ENCODE data around the gene ASB1. TPM values are rescaled to one million over a fixed set of nuclear protein-coding genes. Genes with fewer than 3 reads are reported as not detected.

Gene ASB1
- polyA plus RNA-seq, 3 donors from 2014 or later: 30.3 to 53.8 (median 48.1) TPM

- DNase-seq: no peak
- H3K27ac Mint-ChIP-seq: peak overlapping the region in 1 of 6 donors; percentile 69
- H3K4me3 Mint-ChIP-seq: no peak overlapping the region
- H3K9me3 Mint-ChIP-seq: no peaks in the 10 kb centered on the region
- peaks cover 9 to 14% of the 10 kb centered on the region in 2 donors for H3K4me1 Mint-ChIP-seq
- H3K27me3 Mint-ChIP-seq (ENCODE audit: low read depth in 3 of 3): peaks cover 0 to 5% (median 3%) of the 10 kb centered on the region in 3 donors
- peaks cover 0 to 12% (median 0%) of the 10 kb centered on the region in 3 donors for H3K36me3 Mint-ChIP-seq
These were observed 5.1 kb upstream of the ASB1 start for GRCh38 chr2:238421695-238422035.

DNA sequence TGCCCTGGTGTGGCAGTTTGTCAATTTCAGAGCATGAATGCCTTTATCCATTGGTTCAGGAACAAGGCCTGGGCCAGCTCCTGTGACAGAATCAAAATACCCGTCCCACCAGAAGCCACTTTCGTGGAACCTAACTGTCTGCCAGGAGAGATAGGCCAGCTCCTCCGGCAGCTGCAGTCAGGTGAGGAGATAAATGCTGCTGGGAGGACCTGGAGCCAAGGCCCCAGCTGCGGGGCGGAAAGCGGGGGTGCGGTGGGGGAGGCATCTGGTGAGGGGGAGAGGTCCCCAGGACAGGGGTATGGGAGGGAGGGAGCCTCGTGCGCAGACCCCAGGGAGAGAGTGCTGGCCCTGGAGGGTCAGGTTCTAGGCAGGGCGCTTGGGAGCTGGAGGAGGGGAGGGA lies 4.4 kb upstream of the ASB1 start:
- H3K9me3 Mint-ChIP-seq: no peaks in the 10 kb centered on the region
- H3K36me3 Mint-ChIP-seq: peaks cover 0 to 9% (median 0%) of the 10 kb centered on the region in 3 donors
- H3K27ac Mint-ChIP-seq: no peak overlapping the region
- no peak overlapping the region for H3K4me3 Mint-ChIP-seq
- peaks cover 10 to 15% of the 10 kb centered on the region in 2 donors for H3K4me1 Mint-ChIP-seq
- peaks cover under 1 to 7% (median 4%) of the 10 kb centered on the region in 3 donors for H3K27me3 Mint-ChIP-seq (ENCODE audit: low read depth in 3 of 3)
- DNase-seq: no peak

DNA sequence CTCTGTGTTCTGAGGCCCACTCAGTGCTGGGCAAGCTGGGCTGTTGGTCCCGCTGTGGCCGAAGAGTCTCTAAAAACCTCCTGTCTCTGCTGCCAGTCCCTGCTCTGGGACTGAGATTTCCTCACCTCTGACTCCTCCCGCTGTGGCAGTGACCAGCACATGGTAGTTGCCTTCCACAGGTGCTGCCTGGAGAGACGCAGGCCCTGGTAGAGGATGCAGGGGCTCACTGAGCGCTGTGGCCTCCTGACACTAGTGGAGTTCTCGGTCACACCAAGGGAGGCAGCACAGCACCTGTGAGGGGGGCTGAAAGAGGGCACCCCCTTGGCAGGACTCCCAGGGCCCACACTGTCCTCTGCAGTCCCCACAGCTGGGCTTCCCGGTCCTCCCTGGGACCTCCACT lies 3.8 kb upstream of the ASB1 start:
- Mint-ChIP-seq H3K4me1 (peaks cover 17 to 22% of the 10 kb centered on the region in 2 donors), H3K4me3 (no peak overlapping the region), H3K9me3 (no peaks in the 10 kb centered on the region), H3K36me3 (peaks cover 0 to 9% (median 0%) of the 10 kb centered on the region in 3 donors), H3K27ac (no peak overlapping the region), H3K27me3 (ENCODE audit: low read depth in 3 of 3) (peaks cover 2 to 12% (median 11%) of the 10 kb centered on the region in 3 donors)
- no peak for DNase-seq

- Mint-ChIP-seq H3K36me3 (peaks cover 0 to 9% (median 0%) of the 10 kb centered on the region in 3 donors), H3K4me3 (peak overlapping the region in 2 of 5 donors; percentile 33 to 51), H3K4me1 (peaks cover 25 to 30% of the 10 kb centered on the region in 2 donors), H3K9me3 (no peaks in the 10 kb centered on the region), H3K27me3 (ENCODE audit: low read depth in 3 of 3) (peaks cover 2 to 12% (median 11%) of the 10 kb centered on the region in 3 donors), H3K27ac (peak overlapping the region in 2 of 6 donors; percentile 67 to 81)
- DNase-seq: no peak
These were observed 3.0 kb upstream of the ASB1 start for GRCh38 chr2:238423561-238424312.

DNA sequence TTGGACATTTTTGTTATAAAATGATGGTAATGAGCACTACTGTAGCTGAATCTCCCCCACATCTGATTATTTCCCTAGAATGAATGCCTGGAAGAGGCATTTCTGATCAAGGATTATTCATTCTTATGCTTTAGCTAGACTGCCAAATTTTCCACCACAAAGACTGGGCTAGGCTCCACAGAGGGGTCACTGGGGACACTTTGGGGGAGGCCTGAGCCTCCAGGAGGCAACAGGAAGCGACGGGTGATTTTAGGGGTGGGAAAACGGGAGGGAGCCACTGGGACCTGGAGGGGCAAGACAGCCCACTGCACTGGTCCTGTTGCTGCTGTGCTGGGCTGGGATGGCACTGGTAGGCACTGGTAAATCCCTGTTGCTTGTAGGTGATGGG lies 2.4 kb upstream of the ASB1 start:
- Mint-ChIP-seq H3K4me3 (peak overlapping the region; percentile 33 to 73 (median 59)), H3K36me3 (peaks cover 0 to 9% (median 0%) of the 10 kb centered on the region in 3 donors)

GRCh38 chr2:238425505-238425978 lies 1.2 kb upstream of the ASB1 start:
- peaks cover 2 to 8% (median 6%) of the 10 kb centered on the region in 3 donors for H3K36me3 Mint-ChIP-seq
- no peak for DNase-seq
- H3K4me3 Mint-ChIP-seq: peak overlapping the region; percentile 51 to 89 (median 89)
- H3K27me3 Mint-ChIP-seq (ENCODE audit: low read depth in 3 of 3): peaks cover 2 to 12% (median 11%) of the 10 kb centered on the region in 3 donors
- peak overlapping the region; percentile 84 to 97 (median 94) for H3K27ac Mint-ChIP-seq
- H3K4me1 Mint-ChIP-seq: peaks cover 40 to 48% of the 10 kb centered on the region in 2 donors
- no peaks in the 10 kb centered on the region for H3K9me3 Mint-ChIP-seq

More for the DNA sequence above, 2.4 kb upstream of the ASB1 start:
- Mint-ChIP-seq H3K27me3 (ENCODE audit: low read depth in 3 of 3) (peaks cover 2 to 12% (median 11%) of the 10 kb centered on the region in 3 donors), H3K27ac (peak overlapping the region in 5 of 6 donors; percentile 50 to 86 (median 77)), H3K9me3 (no peaks in the 10 kb centered on the region), H3K4me1 (peaks cover 30 to 36% of the 10 kb centered on the region in 2 donors)
- no peak for DNase-seq

DNA sequence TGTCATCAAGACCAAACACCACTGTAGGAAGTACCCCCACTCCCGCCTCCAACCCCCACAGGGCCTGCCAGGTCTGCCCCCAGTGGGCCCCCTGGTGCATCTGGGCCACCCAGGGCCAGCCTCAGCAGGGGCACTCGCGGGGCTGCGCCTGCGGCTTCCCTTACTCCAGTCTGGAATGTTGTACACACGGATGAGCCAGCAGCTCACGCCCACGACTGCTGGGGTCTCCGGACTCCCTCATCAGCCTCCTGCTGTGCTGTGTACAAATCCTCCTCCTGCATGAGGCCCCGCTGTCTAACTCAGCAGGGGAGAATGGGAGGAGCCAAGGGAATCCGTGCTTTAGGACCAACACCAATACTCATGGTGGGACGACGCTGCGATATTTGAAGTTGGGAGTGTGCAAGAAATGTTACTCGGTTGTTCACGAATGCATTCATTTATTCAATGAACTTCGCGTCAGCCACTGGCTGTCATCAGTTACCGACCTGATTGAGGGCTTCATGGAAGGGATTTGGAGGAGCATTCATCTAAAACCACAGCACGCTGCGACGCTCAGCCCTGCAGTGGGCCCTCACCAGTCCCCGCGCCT lies 654 bp upstream of the ASB1 start:
- peaks cover 3 to 8% (median 7%) of the 10 kb centered on the region in 3 donors for H3K36me3 Mint-ChIP-seq
- H3K27me3 Mint-ChIP-seq (ENCODE audit: low read depth in 3 of 3): peaks cover 2 to 12% (median 11%) of the 10 kb centered on the region in 3 donors
- H3K27ac Mint-ChIP-seq: peak overlapping the region; percentile 89 to 97 (median 96)
- peak overlapping the region; percentile 89 to 94 (median 89) for H3K4me3 Mint-ChIP-seq
- no peak for DNase-seq
- H3K4me1 Mint-ChIP-seq: peaks cover 44 to 53% of the 10 kb centered on the region in 2 donors
- no peaks in the 10 kb centered on the region for H3K9me3 Mint-ChIP-seq

DNA sequence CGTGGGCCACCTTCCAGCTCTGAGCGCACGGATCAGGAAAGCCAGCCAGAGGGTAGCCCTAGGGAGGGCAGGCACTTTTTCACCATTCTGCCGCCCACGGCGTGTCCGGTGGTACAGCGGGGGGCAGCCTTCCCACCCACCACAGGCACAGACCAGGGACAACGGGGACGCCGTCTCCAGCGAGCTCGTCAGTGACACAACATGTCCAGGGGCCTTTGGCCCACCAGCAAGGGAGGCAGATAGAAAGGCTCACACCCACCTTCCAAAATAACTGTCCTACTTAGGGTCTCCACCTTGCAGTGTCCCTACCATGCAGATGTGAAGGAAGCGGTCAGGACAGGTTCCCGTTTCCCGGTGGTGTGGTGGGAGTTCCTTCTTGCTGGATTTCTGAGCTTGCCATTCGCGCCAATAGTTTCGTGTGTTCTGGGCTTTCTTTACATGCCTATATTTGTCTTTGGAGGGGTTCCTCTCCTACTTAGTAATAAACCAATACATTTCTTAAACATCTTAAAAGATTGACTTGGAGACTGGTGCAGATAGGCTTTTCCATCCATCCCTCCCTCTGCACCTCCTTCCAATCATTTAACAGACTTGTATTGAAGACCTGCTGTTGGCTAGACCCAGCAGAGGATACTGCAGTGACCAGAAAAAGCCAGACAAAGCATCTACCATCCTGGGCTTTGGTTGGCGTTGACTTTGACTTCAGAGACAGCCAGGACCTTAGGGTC lies 872 bp downstream of the ASB1 start:
- Mint-ChIP-seq H3K4me3 (peak overlapping the region; percentile 90 to 95 (median 91)), H3K27me3 (ENCODE audit: low read depth in 3 of 3) (peaks cover 2 to 12% (median 11%) of the 10 kb centered on the region in 3 donors), H3K27ac (peak overlapping the region; percentile 85 to 97 (median 88)), H3K4me1 (peaks cover 58 to 69% of the 10 kb centered on the region in 2 donors), H3K36me3 (peaks cover 3 to 8% (median 7%) of the 10 kb centered on the region in 3 donors), H3K9me3 (no peaks in the 10 kb centered on the region)
- DNase-seq: no peak

- peak overlapping the region; percentile 84 to 97 (median 88) for H3K27ac Mint-ChIP-seq
- H3K36me3 Mint-ChIP-seq: peaks cover 3 to 11% (median 8%) of the 10 kb centered on the region in 3 donors
- no peaks in the 10 kb centered on the region for H3K9me3 Mint-ChIP-seq
- peaks cover 2 to 12% (median 11%) of the 10 kb centered on the region in 3 donors for H3K27me3 Mint-ChIP-seq (ENCODE audit: low read depth in 3 of 3)
- peaks cover 66 to 80% of the 10 kb centered on the region in 2 donors for H3K4me1 Mint-ChIP-seq
- peak overlapping the region in 3 of 5 donors; percentile 63 to 95 (median 90) for H3K4me3 Mint-ChIP-seq
- no peak for DNase-seq
These were observed 2.1 kb downstream of the ASB1 start for GRCh38 chr2:238428866-238429265.

DNA sequence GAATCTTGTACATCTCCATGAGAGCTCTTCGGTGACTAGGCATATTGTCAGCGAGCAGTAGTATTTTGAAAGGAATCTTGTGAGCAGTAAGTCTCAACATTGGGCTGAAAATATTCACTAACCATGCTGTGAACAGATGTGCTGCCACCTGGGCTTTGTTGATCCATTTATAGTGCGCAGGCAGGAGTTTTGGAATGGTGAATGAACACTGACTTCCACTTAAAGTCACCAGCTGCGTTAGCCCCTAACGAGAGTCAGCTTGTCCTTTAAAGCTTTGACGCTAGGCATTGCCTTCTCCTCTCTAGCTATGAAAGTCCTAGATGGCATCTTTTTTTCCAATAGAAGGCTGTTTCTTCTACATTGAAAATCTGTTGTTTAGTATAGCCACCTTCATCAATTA lies 4.1 kb downstream of the ASB1 start:
- H3K4me3 Mint-ChIP-seq: no peak overlapping the region
- H3K36me3 Mint-ChIP-seq: peaks cover 10 to 18% (median 15%) of the 10 kb centered on the region in 3 donors
- peaks cover 64 to 84% of the 10 kb centered on the region in 2 donors for H3K4me1 Mint-ChIP-seq
- no peaks in the 10 kb centered on the region for H3K9me3 Mint-ChIP-seq
- peak overlapping the region in 5 of 6 donors; percentile 12 to 85 (median 78) for H3K27ac Mint-ChIP-seq
- DNase-seq: no peak
- H3K27me3 Mint-ChIP-seq (ENCODE audit: low read depth in 3 of 3): peaks cover 2 to 11% (median 10%) of the 10 kb centered on the region in 3 donors

DNA sequence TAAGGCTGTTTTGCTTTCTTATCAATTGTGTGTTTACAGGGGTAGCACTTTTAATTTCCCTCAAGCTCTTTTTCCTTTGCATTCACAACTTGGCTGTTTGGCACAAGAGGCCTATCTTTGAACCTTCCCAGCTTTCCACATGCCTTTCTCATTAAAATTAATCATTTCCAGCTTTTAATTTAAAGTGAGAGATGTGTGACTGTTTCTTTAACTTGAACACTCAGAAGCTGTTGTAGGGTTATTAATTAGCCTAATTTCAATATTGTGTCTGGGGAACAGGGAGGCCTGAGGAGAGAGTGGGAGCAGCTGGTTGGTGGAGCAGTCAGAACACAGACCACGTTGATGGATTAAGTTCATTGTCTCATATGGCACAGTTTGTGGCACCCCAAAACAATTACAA lies 4.7 kb downstream of the ASB1 start:
- Mint-ChIP-seq H3K36me3 (peaks cover 15 to 23% (median 20%) of the 10 kb centered on the region in 3 donors), H3K9me3 (no peaks in the 10 kb centered on the region), H3K4me1 (peaks cover 61 to 84% of the 10 kb centered on the region in 2 donors), H3K27ac (peak overlapping the region; percentile 56 to 86 (median 76)), H3K27me3 (ENCODE audit: low read depth in 3 of 3) (peaks cover 2 to 8% (median 7%) of the 10 kb centered on the region in 3 donors), H3K4me3 (no peak overlapping the region)
- DNase-seq: no peak

DNA sequence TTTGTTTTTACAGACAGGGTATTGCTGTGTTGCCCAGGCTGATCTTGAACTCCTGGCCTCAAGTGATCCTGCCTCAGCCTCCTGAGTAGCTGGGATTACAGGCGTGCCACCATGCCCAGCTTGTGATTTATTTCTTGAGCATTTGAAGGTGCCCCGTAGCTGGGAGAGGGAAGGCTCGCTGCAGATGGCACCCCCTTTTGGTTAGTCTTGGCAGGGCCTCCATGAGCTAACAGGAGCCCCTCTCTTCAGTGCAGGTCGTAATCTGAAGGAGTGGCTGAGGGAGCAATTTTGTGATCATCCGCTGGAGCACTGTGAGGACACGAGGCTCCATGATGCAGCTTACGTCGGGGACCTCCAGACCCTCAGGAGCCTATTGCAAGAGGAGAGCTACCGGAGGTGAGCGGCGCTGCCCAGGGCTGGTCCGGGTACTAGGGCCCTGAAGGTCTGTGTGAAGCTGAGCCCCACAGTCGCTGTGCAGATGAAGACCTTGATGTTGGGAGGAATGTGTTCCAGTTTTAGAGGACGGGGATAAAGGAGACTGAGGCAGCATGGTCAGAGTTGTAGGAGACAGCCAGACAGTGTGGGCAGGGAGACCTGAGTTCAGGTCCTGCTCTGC lies 6.7 kb downstream of the ASB1 start:
- no peaks in the 10 kb centered on the region for H3K27me3 Mint-ChIP-seq (ENCODE audit: low read depth in 3 of 3)
- H3K9me3 Mint-ChIP-seq: no peaks in the 10 kb centered on the region
- H3K27ac Mint-ChIP-seq: peak overlapping the region in 5 of 6 donors; percentile 25 to 65 (median 34)
- peaks cover 54 to 89% of the 10 kb centered on the region in 2 donors for H3K4me1 Mint-ChIP-seq
- H3K4me3 Mint-ChIP-seq: no peak overlapping the region
- DNase-seq: no peak
- peaks cover 19 to 34% (median 20%) of the 10 kb centered on the region in 3 donors for H3K36me3 Mint-ChIP-seq

All from immature natural killer cell (primary cell).